Astrocyte (in vitro differentiated cells and primary cell): ENCODE results near the gene MIDN. TPM values are rescaled to one million over a fixed set of nuclear protein-coding genes. Genes with fewer than 3 reads are reported as not detected.

Source experiments
- DNase-seq: peaks from one replicate; pipeline ENCODE4 v3.0.0-alpha.2; 2010; ENCODE audit warnings: low read depth
- FAIRE-seq: peaks from 2 replicates; lab custom pipeline; 2011; peaks lifted over from hg19 to GRCh38; lab: Jason Lieb, UNC
- H2AFZ ChIP-seq: 2 replicates; pipeline ENCODE4 v1.6.0; 2012; ENCODE audit warnings: low read depth, low read length, inconsistent platforms
- H3K27ac ChIP-seq: 2 replicates; pipeline ENCODE4 v1.5.1; 2011; ENCODE audit warnings: low read depth, low read length, inconsistent platforms
- H3K27me3 ChIP-seq: 2 replicates; pipeline ENCODE4 v1.6.0; 2011; ENCODE audit warnings: low read length, inconsistent platforms; ENCODE audit not compliant: insufficient read depth
- H3K36me3 ChIP-seq: 2 replicates; pipeline ENCODE4 v1.5.1; 2011; ENCODE audit warnings: low read length, inconsistent platforms; ENCODE audit not compliant: insufficient read depth
- H3K4me1 ChIP-seq: 2 replicates; pipeline ENCODE4 v1.5.1; 2011; ENCODE audit warnings: low read length, inconsistent platforms; ENCODE audit not compliant: insufficient read depth
- H3K4me2 ChIP-seq: 2 replicates; pipeline ENCODE4 v1.6.0; 2012; ENCODE audit warnings: low read length, inconsistent platforms
- H3K4me3 ChIP-seq: 2 replicates; pipeline ENCODE4 v1.5.1; 2011; ENCODE audit warnings: low read depth, mild to moderate bottlenecking, low read length, inconsistent platforms; ENCODE audit not compliant: insufficient read depth
- H3K79me2 ChIP-seq: 2 replicates; pipeline ENCODE4 v1.6.0; 2012; ENCODE audit warnings: mild to moderate bottlenecking, low read length, inconsistent platforms; ENCODE audit not compliant: insufficient read depth
- H3K9ac ChIP-seq: 2 replicates; pipeline ENCODE4 v1.6.0; 2012; ENCODE audit warnings: mild to moderate bottlenecking, low read length, inconsistent platforms
- H3K9me3 ChIP-seq: 2 replicates; pipeline ENCODE4 v1.5.1; 2012; ENCODE audit warnings: low read depth, mild to moderate bottlenecking, low read length, inconsistent platforms; ENCODE audit not compliant: insufficient read depth
- H4K20me1 ChIP-seq: 2 replicates; pipeline ENCODE4 v1.6.0; 2012; ENCODE audit warnings: low read length, inconsistent platforms; ENCODE audit not compliant: insufficient read depth
- H3K27ac Mint-ChIP-seq: one replicate; pipeline ENCODE4 v1.8.0; 2021; ENCODE audit warnings: mild to moderate bottlenecking, mixed read lengths; ENCODE audit not compliant: unreplicated experiment
- H3K27me3 Mint-ChIP-seq: one replicate; pipeline ENCODE4 v1.8.0; 2021; ENCODE audit warnings: low read depth, mixed read lengths; ENCODE audit not compliant: unreplicated experiment
- H3K36me3 Mint-ChIP-seq: one replicate; pipeline ENCODE4 v1.8.0; 2021; ENCODE audit warnings: low read depth, mixed read lengths; ENCODE audit not compliant: unreplicated experiment
- H3K4me1 Mint-ChIP-seq: one replicate; pipeline ENCODE4 v1.8.0; 2021; ENCODE audit warnings: low read depth, mixed read lengths; ENCODE audit not compliant: unreplicated experiment
- H3K4me3 Mint-ChIP-seq: one replicate; pipeline ENCODE4 v1.8.0; 2021; ENCODE audit warnings: mild to moderate bottlenecking, moderate library complexity, mixed read lengths; ENCODE audit not compliant: unreplicated experiment
- H3K9me3 Mint-ChIP-seq: one replicate; pipeline ENCODE4 v1.8.0; 2021; ENCODE audit warnings: mild to moderate bottlenecking, mixed read lengths; ENCODE audit not compliant: unreplicated experiment
- CTCF ChIP-seq: IDR thresholded peaks from 2 replicates; pipeline ENCODE4 v1.5.1; 2011; ENCODE audit warnings: low read depth, mild to moderate bottlenecking, inconsistent platforms, low read length, moderate library complexity; ENCODE audit not compliant: insufficient read depth
- EZH2 ChIP-seq: IDR thresholded peaks from 2 replicates; pipeline ENCODE4 v1.6.1; 2012; ENCODE audit warnings: mild to moderate bottlenecking, low read length, inconsistent platforms; ENCODE audit not compliant: insufficient read depth
- total RNA-seq: library from RNA; stranded (reverse); gene quantifications from 2 replicates; pipeline ENCODE4 v1.2.1, GENCODE V29; 2021

The MIDN gene
- total RNA-seq, 1 donor from 2014 or later = 141 TPM

- no peaks in the 10 kb centered on the region for H3K27me3 ChIP-seq
- no peak overlapping the region for H3K9ac ChIP-seq
- no peak overlapping the region for H3K27ac Mint-ChIP-seq
- H3K4me1 Mint-ChIP-seq = no peaks in the 10 kb centered on the region
- no peaks in the 10 kb centered on the region for H3K4me1 ChIP-seq
- peaks cover 24% of the 10 kb centered on the region for H3K79me2 ChIP-seq
- peaks cover 68% of the 10 kb centered on the region for H4K20me1 ChIP-seq
- no peak overlapping the region for H3K4me2 ChIP-seq
- H3K27ac ChIP-seq = no peak overlapping the region
- no peak overlapping the region for H3K4me3 ChIP-seq
- H3K4me3 Mint-ChIP-seq = no peak overlapping the region
- FAIRE-seq (no peak), DNase-seq (no peak)
- no peak overlapping the region for H2AFZ ChIP-seq
- H3K9me3 Mint-ChIP-seq = no peaks in the 10 kb centered on the region
- H3K27me3 Mint-ChIP-seq = no peaks in the 10 kb centered on the region
- no peaks in the 10 kb centered on the region for H3K36me3 ChIP-seq
- TF ChIP-seq CTCF (peak; percentile 35), EZH2 (no peak)
- H3K9me3 ChIP-seq = no peaks in the 10 kb centered on the region
- H3K36me3 Mint-ChIP-seq = no peaks in the 10 kb centered on the region
These were observed 25.1 kb upstream of the MIDN start for GRCh38 chr19:1223018-1223855.

DNA sequence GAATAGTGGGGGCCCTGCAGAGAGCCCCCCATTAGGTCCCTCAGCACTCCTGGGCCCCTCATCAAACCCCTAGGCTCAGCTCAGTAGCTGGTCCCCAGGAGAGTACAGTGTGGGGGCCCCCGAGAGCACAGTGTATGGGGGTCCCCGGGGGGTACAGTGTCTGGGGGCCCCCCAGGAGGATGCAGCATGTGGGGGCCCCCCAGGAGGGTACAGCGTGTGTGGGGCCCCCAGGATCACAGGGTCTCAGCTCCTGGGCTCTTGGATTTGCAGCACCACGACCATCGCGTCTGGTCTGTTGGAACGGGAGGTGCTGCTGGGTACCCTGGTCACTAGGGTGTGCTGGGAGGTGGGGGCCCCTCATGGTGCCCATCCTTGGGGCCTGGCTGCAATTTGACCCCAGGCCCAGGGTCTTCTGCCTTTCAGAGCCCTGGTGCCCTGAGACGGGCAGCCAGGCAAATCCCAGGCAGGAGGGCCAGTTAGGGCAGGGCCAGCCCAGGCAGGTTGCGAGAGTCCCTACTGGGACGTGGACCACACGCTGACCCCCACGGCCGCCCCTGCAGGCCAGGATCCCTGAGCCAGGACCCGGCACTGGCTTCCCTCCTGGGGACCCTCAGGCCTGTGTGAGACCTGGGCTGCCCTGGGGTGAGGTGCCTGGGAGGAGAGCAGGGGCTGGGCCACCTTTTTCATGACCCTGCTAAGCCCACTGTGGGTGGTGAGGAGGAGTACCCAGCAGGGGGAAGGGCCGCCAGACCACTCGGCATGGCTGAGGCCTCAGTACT is 24.1 kb upstream of the MIDN start:
- no peak overlapping the region for H3K27ac Mint-ChIP-seq
- H3K9me3 Mint-ChIP-seq = no peaks in the 10 kb centered on the region
- Histone ChIP-seq H3K27ac (no peak overlapping the region), H3K27me3 (no peaks in the 10 kb centered on the region), H3K4me2 (no peak overlapping the region), H3K79me2 (peaks cover 14% of the 10 kb centered on the region), H3K36me3 (no peaks in the 10 kb centered on the region), H3K9me3 (no peaks in the 10 kb centered on the region), H3K4me1 (no peaks in the 10 kb centered on the region), H4K20me1 (peaks cover 60% of the 10 kb centered on the region), H2AFZ (no peak overlapping the region), H3K9ac (no peak overlapping the region), H3K4me3 (no peak overlapping the region)
- DNase-seq = no peak
- no peak for TF ChIP-seq CTCF
- no peak for TF ChIP-seq EZH2
- H3K4me1 Mint-ChIP-seq = no peaks in the 10 kb centered on the region
- no peaks in the 10 kb centered on the region for H3K36me3 Mint-ChIP-seq
- no peak for FAIRE-seq
- no peak overlapping the region for H3K4me3 Mint-ChIP-seq
- no peaks in the 10 kb centered on the region for H3K27me3 Mint-ChIP-seq
